H1 (cell line): ENCODE data around the gene PRSS23. TPM values are rescaled to one million over a fixed set of nuclear protein-coding genes. Genes with fewer than 3 reads are reported as not detected.

Experiments
- CTCF ChIA-PET: fragments of 300-600 bp; sonication (Branson Sonifier 250); formaldehyde crosslinking; loops from one replicate; lab custom pipeline; 2021; ENCODE audit not compliant: partially characterized antibody; lab: Charles Lee
- POLR2A ChIA-PET: fragments of 300-600 bp; sonication (Branson Sonifier 250); formaldehyde crosslinking; loops from one replicate; lab custom pipeline; 2021; ENCODE audit warnings: inconsistent platforms; ENCODE audit not compliant: partially characterized antibody; lab: Charles Lee
- DNase-seq, 2 experiments: peaks; one replicate each; pipeline versions ENCODE4 v3.0.0 to v3.0.0-alpha.2; 2010 to 2022; ENCODE audit warnings: low spot score in 2 of 2, low read depth in 1 of 2, mixed read lengths in 1 of 2
- FAIRE-seq: peaks from 2 replicates; lab custom pipeline; 2011; peaks lifted over from hg19 to GRCh38; lab: Jason Lieb, UNC
- H2AFZ ChIP-seq: 2 replicates; pipeline ENCODE4 v1.8.1; 2012; ENCODE audit warnings: low read length, inconsistent platforms
- H2AK5ac ChIP-seq: 2 replicates; pipeline ENCODE4 v1.6.1; 2013; ENCODE audit warnings: low read depth, low read length
- H2BK120ac ChIP-seq: replicated peaks from 2 replicates; pipeline ENCODE3; 2013; ENCODE audit warnings: low read depth, low read length, inconsistent platforms
- H2BK12ac ChIP-seq: 2 replicates; pipeline ENCODE4 v1.6.1; 2013; ENCODE audit warnings: low read depth, low read length
- H2BK15ac ChIP-seq: 2 replicates; pipeline ENCODE4 v1.6.1; 2013; ENCODE audit warnings: low read length
- H2BK20ac ChIP-seq: 2 replicates; pipeline ENCODE4 v1.6.1; 2013; ENCODE audit warnings: low read length
- H2BK5ac ChIP-seq: 2 replicates; pipeline ENCODE4 v1.6.1; 2013; ENCODE audit warnings: low read depth, low read length
- H3K14ac ChIP-seq: 2 replicates; pipeline ENCODE4 v1.6.1; 2013; ENCODE audit warnings: inconsistent platforms; ENCODE audit not compliant: insufficient read length
- H3K18ac ChIP-seq: 2 replicates; pipeline ENCODE4 v1.6.1; 2013; ENCODE audit warnings: low read length; ENCODE audit errors: extremely low read depth
- H3K23ac ChIP-seq: 2 replicates; pipeline ENCODE4 v1.6.1; 2013; ENCODE audit warnings: inconsistent platforms; ENCODE audit not compliant: insufficient read length
- H3K23me2 ChIP-seq: 2 replicates; pipeline ENCODE4 v1.6.1; 2013; ENCODE audit warnings: low read depth, low read length
- H3K27ac ChIP-seq: 2 replicates; pipeline ENCODE4 v1.6.1; 2011; ENCODE audit warnings: low read depth, low read length, inconsistent platforms
- H3K27me3 ChIP-seq, 4 experiments: replicated peaks in 1 of 4; 1 replicate in 1 of 4; 2 replicates in 3 of 4; pipeline versions ENCODE4 v1.6.1 to v1.8.1; 2011 to 2013; ENCODE audit warnings: low read length in 3 of 4, mild to moderate bottlenecking in 3 of 4, inconsistent platforms in 2 of 4, mixed read lengths in 2 of 4, moderate library complexity in 1 of 4; ENCODE audit not compliant: control insufficient read depth in 3 of 4, insufficient read depth in 3 of 4; ENCODE audit errors: extremely low read depth in 1 of 4
- H3K36me3 ChIP-seq, 4 experiments: 2 replicates each; pipeline versions ENCODE4 v1.6.1 to v1.8.1; 2011 to 2013; ENCODE audit warnings: mild to moderate bottlenecking in 4 of 4, low read length in 3 of 4, moderate library complexity in 2 of 4, control low read depth in 1 of 4, inconsistent platforms in 1 of 4; ENCODE audit not compliant: insufficient read depth in 4 of 4, control insufficient read depth in 2 of 4
- H3K4ac ChIP-seq: replicated peaks from 2 replicates; pipeline ENCODE3; 2013; ENCODE audit warnings: low read length, low read depth, mixed read lengths, inconsistent platforms; ENCODE audit not compliant: insufficient read length
- H3K4me1 ChIP-seq, 4 experiments: replicated peaks in 1 of 4; 1 replicate in 1 of 4; 2 replicates in 3 of 4; pipeline versions ENCODE4 v1.6.1 to v1.8.1; 2011 to 2013; ENCODE audit warnings: low read length in 3 of 4, inconsistent platforms in 2 of 4, mixed read lengths in 1 of 4; ENCODE audit not compliant: insufficient read depth in 4 of 4, control insufficient read depth in 3 of 4
- H3K4me2 ChIP-seq, 2 experiments: 2 replicates each; pipeline versions ENCODE4 v1.6.1 to v1.8.1; 2011 to 2013; ENCODE audit warnings: low read depth in 2 of 2, low read length in 2 of 2, control low read depth in 1 of 2, inconsistent platforms in 1 of 2, mild to moderate bottlenecking in 1 of 2; ENCODE audit not compliant: insufficient read depth in 1 of 2
- H3K4me3 ChIP-seq, 4 experiments: fragments of 200-600, 300-600 bp in 1 of 4; sonication (generic), shearing (Covaris generic), sonication (Bioruptor Twin) in 1 of 4; 2 replicates each; pipeline versions ENCODE4 v1.5.1 to v1.8.1; 2011 to 2016; ENCODE audit warnings: low read length in 4 of 4, low read depth in 3 of 4, control low read depth in 2 of 4, inconsistent platforms in 2 of 4, mild to moderate bottlenecking in 2 of 4, mixed read lengths in 1 of 4, moderate library complexity in 1 of 4; ENCODE audit not compliant: insufficient read depth in 2 of 4; ENCODE audit errors: extremely low read depth in 1 of 4
- H3K56ac ChIP-seq: replicated peaks from 2 replicates; pipeline ENCODE3; 2013; ENCODE audit warnings: low read depth, mild to moderate bottlenecking, mixed read lengths, low read length, inconsistent platforms; ENCODE audit not compliant: insufficient read length
- H3K79me1 ChIP-seq: 2 replicates; pipeline ENCODE4 v1.6.1; 2013; ENCODE audit warnings: low read depth, low read length, control low read depth
- H3K79me2 ChIP-seq, 2 experiments: 2 replicates each; pipeline versions ENCODE4 v1.6.1 to v1.8.1; 2012 to 2013; ENCODE audit warnings: low read length in 2 of 2, mild to moderate bottlenecking in 2 of 2, inconsistent platforms in 1 of 2; ENCODE audit not compliant: insufficient read depth in 2 of 2, control insufficient read depth in 1 of 2
- H3K9ac ChIP-seq, 4 experiments: replicated peaks in 1 of 4; 1 replicate in 1 of 4; 2 replicates in 3 of 4; pipeline versions ENCODE4 v1.6.1 to v1.8.1; 2011 to 2013; ENCODE audit warnings: low read depth in 3 of 4, low read length in 3 of 4, control low read depth in 2 of 4, mild to moderate bottlenecking in 2 of 4, moderate library complexity in 2 of 4, inconsistent platforms in 1 of 4; ENCODE audit errors: extremely low read depth in 1 of 4
- H3K9me3 ChIP-seq, 2 experiments: 2 replicates each; pipeline versions ENCODE4 v1.6.1 to v1.8.1; 2012 to 2013; ENCODE audit warnings: mild to moderate bottlenecking in 2 of 2, moderate library complexity in 2 of 2, control low read depth in 1 of 2, inconsistent platforms in 1 of 2, low read depth in 1 of 2, low read length in 1 of 2, mixed read lengths in 1 of 2; ENCODE audit not compliant: insufficient read depth in 2 of 2
- H4K20me1 ChIP-seq, 2 experiments: replicated peaks in 1 of 2; 2 replicates each; pipeline versions ENCODE3 to v1.8.1; 2011 to 2013; ENCODE audit warnings: inconsistent platforms in 2 of 2, low read length in 2 of 2, mild to moderate bottlenecking in 1 of 2; ENCODE audit not compliant: insufficient read depth in 2 of 2, control insufficient read depth in 1 of 2
- H4K5ac ChIP-seq: 2 replicates; pipeline ENCODE4 v1.6.1; 2013; ENCODE audit warnings: low read length, low read depth, mixed read lengths, inconsistent platforms; ENCODE audit not compliant: insufficient read length
- H4K8ac ChIP-seq: 2 replicates; pipeline ENCODE4 v1.8.0; 2013; ENCODE audit warnings: mild to moderate bottlenecking, moderate library complexity, low read length, inconsistent platforms; ENCODE audit not compliant: insufficient read depth; ENCODE audit errors: extremely low read depth
- H4K91ac ChIP-seq: replicated peaks from 2 replicates; pipeline ENCODE3; 2013; ENCODE audit warnings: low read length, mixed read lengths, inconsistent platforms; ENCODE audit not compliant: insufficient read length
- ASH2L ChIP-seq: fragments of 200-600, 300-600 bp; sonication (generic); IDR thresholded peaks from one replicate; pipeline ENCODE4 v1.7.1; 2017; ENCODE audit warnings: low read length
- BRCA1 ChIP-seq: IDR thresholded peaks from 2 replicates; pipeline ENCODE4 v1.6.1; 2012; ENCODE audit warnings: low read depth, low read length, improper control_type of control experiment
- CBX5 ChIP-seq: fragments of 300-800, 300-1000 bp; sonication (generic); IDR thresholded peaks from 2 replicates; pipeline ENCODE4 v1.7.1; 2016; ENCODE audit warnings: antibody characterized with exemption, low read length, low read depth
- KDM4A ChIP-seq: IDR thresholded peaks from one replicate; pipeline ENCODE4 v1.7.1; 2012; ENCODE audit warnings: low read depth, mild to moderate bottlenecking, moderate library complexity, low read length, inconsistent platforms; ENCODE audit not compliant: severe bottlenecking
- KDM5A ChIP-seq: fragments of 200-600 bp; IDR thresholded peaks from 2 replicates; pipeline ENCODE4 v1.7.1; 2012; ENCODE audit warnings: mild to moderate bottlenecking, low read length, inconsistent platforms, mixed read lengths
- PHF8 ChIP-seq: fragments of 200-600 bp; sonication (generic); conservative IDR thresholded peaks from 2 replicates; pipeline ENCODE4 v1.7.1; 2012; ENCODE audit warnings: low read depth, mild to moderate bottlenecking, inconsistent platforms, low read length, moderate library complexity
- RAD21 ChIP-seq, 2 experiments: IDR thresholded peaks in 1 of 2; conservative IDR thresholded peaks in 1 of 2; 2 replicates each; pipeline ENCODE4 v1.6.1; 2011; ENCODE audit warnings: low read depth in 2 of 2, low read length in 2 of 2, improper control_type of control experiment in 1 of 2, inconsistent platforms in 1 of 2, mild to moderate bottlenecking in 1 of 2, moderate library complexity in 1 of 2
- RNF2 ChIP-seq: fragments of 200-900, 300-1000 bp; sonication (generic); IDR thresholded peaks from 2 replicates; pipeline ENCODE4 v1.7.1; 2016; ENCODE audit warnings: borderline replicate concordance, low read depth, mild to moderate bottlenecking, antibody characterized with exemption, low read length; ENCODE audit not compliant: poor library complexity, severe bottlenecking; ENCODE audit errors: missing control alignments
- SAP30 ChIP-seq: fragments of 300-600 bp; sonication (generic); IDR thresholded peaks from 2 replicates; pipeline ENCODE4 v1.7.1; 2012; ENCODE audit warnings: low read length, moderate library complexity, mild to moderate bottlenecking, inconsistent platforms; ENCODE audit not compliant: insufficient read depth, insufficient replicate concordance
- TBP ChIP-seq: IDR thresholded peaks from 2 replicates; pipeline ENCODE4 v1.6.1; 2011; ENCODE audit warnings: low read depth, low read length, improper control_type of control experiment
- WGBS, 2 experiments: shearing (Covaris generic) in 1 of 2; methylation state at CpG; one replicate each; pipeline versions ENCODE4 v1.1.6 to v1.1.7; 2013 to 2015; ENCODE audit warnings: low lambda C conversion rate in 2 of 2, mixed read lengths in 2 of 2, inconsistent platforms in 1 of 2, low coverage in 1 of 2, missing lambda C conversion rate in 1 of 2; ENCODE audit not compliant: insufficient replicate concordance in 2 of 2, insufficient coverage in 1 of 2, insufficient read length in 1 of 2; ENCODE audit errors: extremely low coverage in 1 of 2, missing lambda C conversion rate in 1 of 2; 5-methylcytosine and 5-hydroxymethylcytosine counted together
- polyA plus RNA-seq, 7 experiments: library from polyadenylated mRNA; depleted of rRNA in 3 of 7; stranded (reverse) in 5 of 7; unstranded in 2 of 7; fragments of >200 nt in 5 of 7; fragments of 200-250 nt in 2 of 7; gene quantifications; 1 replicate in 5 of 7; 2 replicates in 1 of 7; 4 replicates in 1 of 7; pipeline versions ENCODE4 v1.2.1 to v1.2.3, GENCODE V29; 2011 to 2013; ENCODE audit warnings: missing spikeins in 2 of 7, mixed read lengths in 2 of 7
- total RNA-seq: library from RNA; stranded (reverse); fragmentation: NEBNext Ultra II Directional; extraction: Animal tissue kit (Norgen Biotek cat#: 25700); gene quantifications from 2 replicates; pipeline ENCODE4 v1.2.1, GENCODE V29; 2021
- TF ChIP-seq, protein P1 (sequence below): IDR thresholded peaks from 2 replicates; pipeline ENCODE4 v1.6.1; 2012; ENCODE audit warnings: low read length, inconsistent platforms

Gene PRSS23
- total and polyA plus RNA-seq, 2 of the 8 experiments (the other 6 are each of a cell fraction or from before 2014, with no cell fraction given), result 4.4 to 5.6 TPM

DNA sequence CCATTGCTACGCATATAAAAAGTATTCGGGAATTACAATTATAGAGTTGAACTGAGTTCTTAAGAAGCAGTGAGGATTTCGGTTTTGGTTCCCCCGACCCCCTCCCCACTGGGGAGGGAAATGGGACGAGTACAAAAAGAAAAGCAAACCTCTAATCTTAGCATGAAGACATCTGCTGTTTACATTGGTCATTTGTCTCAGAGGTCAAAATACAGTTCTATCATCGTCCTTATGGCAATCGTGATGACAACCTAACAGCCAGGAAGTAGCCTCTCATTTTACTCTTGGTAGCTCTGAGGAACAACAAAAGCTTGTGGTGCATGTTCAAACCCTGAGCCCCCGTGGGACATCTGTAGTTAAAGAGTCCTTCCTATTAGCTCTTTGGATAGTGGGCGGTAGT is 3.2 kb upstream of the PRSS23 start:
- Histone ChIP-seq H3K79me2 (no peaks in the 10 kb centered on the region), H2BK12ac (no peak overlapping the region), H3K18ac (no peak overlapping the region), H3K9me3 (no peaks in the 10 kb centered on the region), H3K23me2 (peaks cover 10% of the 10 kb centered on the region; the same call in 1 of the 2 replicates), H3K27ac (no peak overlapping the region), H3K9ac (no peak overlapping the region), H3K14ac (no peak overlapping the region), H4K91ac (no peak overlapping the region), H3K4me2 (no peak overlapping the region), H3K36me3 (no peaks in the 10 kb centered on the region), H2BK5ac (no peak overlapping the region), H2AFZ (no peak overlapping the region), H3K4ac (no peak overlapping the region), H2BK20ac (no peak overlapping the region), H2AK5ac (no peak overlapping the region), H3K4me3 (no peak overlapping the region), H3K56ac (no peak overlapping the region), H3K4me1 (peaks cover 0 to 10% (median 6%) of the 10 kb centered on the region in 4 experiments; a peak in 5 of 7 replicates), H2BK15ac (no peak overlapping the region), H3K23ac (no peak overlapping the region), H4K5ac (no peak overlapping the region), H3K79me1 (no peaks in the 10 kb centered on the region), H3K27me3 (peaks cover 0 to 16% (median 13%) of the 10 kb centered on the region in 4 experiments; a peak in 4 of 7 replicates), H2BK120ac (no peak overlapping the region), H4K20me1 (no peaks in the 10 kb centered on the region), H4K8ac (no peak overlapping the region)
- WGBS, 2 experiments, result 81% methylated on average over 9 of the region's 9 CpGs; no CpG with 5 or more reads in 1 of the 2 experiments
- no peak for DNase-seq
- ChIA-PET CTCF (interaction anchor here (0.5 to 3.6 kb wide), 5 partner anchors 10 to 223 kb away, joined by 3 to 21 read pairs (median 4); no protein-coding TSS in a partner anchor), POLR2A (no interaction called here)
- no peak for FAIRE-seq
- no peak for TF ChIP-seq KDM4A
- no peak for TF ChIP-seq RAD21 (IDR thresholded peaks at IDR 0.05 in 1 of 2, conservative IDR thresholded peaks at IDR 0.05 in 1 of 2; ENCODE audit: low read depth in 2 of 2, low read length in 2 of 2)
- TF ChIP-seq PHF8, result no peak
- no peak for TF ChIP-seq TBP
- no peak for TF ChIP-seq RNF2
- TF ChIP-seq BRCA1, result no peak
- no peak for TF ChIP-seq SAP30
- TF ChIP-seq, protein P1, sequence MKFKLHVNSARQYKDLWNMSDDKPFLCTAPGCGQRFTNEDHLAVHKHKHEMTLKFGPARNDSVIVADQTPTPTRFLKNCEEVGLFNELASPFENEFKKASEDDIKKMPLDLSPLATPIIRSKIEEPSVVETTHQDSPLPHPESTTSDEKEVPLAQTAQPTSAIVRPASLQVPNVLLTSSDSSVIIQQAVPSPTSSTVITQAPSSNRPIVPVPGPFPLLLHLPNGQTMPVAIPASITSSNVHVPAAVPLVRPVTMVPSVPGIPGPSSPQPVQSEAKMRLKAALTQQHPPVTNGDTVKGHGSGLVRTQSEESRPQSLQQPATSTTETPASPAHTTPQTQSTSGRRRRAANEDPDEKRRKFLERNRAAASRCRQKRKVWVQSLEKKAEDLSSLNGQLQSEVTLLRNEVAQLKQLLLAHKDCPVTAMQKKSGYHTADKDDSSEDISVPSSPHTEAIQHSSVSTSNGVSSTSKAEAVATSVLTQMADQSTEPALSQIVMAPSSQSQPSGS, result no peak
- TF ChIP-seq ASH2L, result no peak
- no peak for TF ChIP-seq KDM5A
- no peak for TF ChIP-seq CBX5
